ENCODE results near the gene PIK3R1.

DNA sequence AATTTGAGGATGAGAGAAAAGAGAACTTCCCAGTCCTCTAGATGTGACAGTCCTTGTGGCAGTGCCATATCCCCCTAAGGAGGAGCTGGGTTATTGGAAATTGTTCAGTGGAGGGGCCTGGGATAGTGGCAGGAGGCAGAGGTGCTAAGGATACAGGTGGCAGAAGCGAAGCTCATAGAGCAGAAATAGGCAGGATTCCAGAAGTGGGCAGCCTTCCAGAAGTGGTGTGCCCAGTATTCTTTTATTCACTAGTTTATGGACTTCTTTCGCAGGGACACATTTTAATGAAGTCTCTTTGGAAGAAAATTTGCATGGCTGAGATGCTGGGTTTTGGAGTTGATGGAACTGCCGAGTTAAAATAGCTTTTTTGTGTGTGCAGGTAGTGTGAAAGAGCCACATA lies 6.8 kb downstream of the PIK3R1 start:
- TF ChIP-seq, protein P1, sequence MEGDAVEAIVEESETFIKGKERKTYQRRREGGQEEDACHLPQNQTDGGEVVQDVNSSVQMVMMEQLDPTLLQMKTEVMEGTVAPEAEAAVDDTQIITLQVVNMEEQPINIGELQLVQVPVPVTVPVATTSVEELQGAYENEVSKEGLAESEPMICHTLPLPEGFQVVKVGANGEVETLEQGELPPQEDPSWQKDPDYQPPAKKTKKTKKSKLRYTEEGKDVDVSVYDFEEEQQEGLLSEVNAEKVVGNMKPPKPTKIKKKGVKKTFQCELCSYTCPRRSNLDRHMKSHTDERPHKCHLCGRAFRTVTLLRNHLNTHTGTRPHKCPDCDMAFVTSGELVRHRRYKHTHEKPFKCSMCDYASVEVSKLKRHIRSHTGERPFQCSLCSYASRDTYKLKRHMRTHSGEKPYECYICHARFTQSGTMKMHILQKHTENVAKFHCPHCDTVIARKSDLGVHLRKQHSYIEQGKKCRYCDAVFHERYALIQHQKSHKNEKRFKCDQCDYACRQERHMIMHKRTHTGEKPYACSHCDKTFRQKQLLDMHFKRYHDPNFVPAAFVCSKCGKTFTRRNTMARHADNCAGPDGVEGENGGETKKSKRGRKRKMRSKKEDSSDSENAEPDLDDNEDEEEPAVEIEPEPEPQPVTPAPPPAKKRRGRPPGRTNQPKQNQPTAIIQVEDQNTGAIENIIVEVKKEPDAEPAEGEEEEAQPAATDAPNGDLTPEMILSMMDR (IDR thresholded peaks at IDR 0.05) = no peak
- TF ChIP-seq POLR2A (IDR thresholded peaks at IDR 0.05) (no peak), POLR2AphosphoS5 (IDR thresholded peaks at IDR 0.05) (no peak)
